Endothelial cell (in vitro differentiated cells): Measurements from ENCODE around the gene TFR2. TPM values are rescaled to one million over a fixed set of nuclear protein-coding genes. Genes with fewer than 3 reads are reported as not detected.

Experiments used
- DNase-seq: peaks from one replicate; pipeline ENCODE4 v3.0.0; 2021; ENCODE audit warnings: low spot score
- H3K27ac Mint-ChIP-seq: one replicate; pipeline ENCODE4 v1.8.0; 2021; ENCODE audit warnings: mixed read lengths, inconsistent platforms; ENCODE audit not compliant: unreplicated experiment
- H3K27me3 Mint-ChIP-seq: one replicate; pipeline ENCODE4 v1.8.0; 2021; ENCODE audit warnings: mild to moderate bottlenecking, moderate library complexity, mixed read lengths, inconsistent platforms; ENCODE audit not compliant: unreplicated experiment
- H3K36me3 Mint-ChIP-seq: one replicate; pipeline ENCODE4 v1.8.0; 2021; ENCODE audit warnings: mild to moderate bottlenecking, low read depth, mixed read lengths, inconsistent platforms; ENCODE audit not compliant: unreplicated experiment
- H3K4me1 Mint-ChIP-seq: one replicate; pipeline ENCODE4 v1.8.0; 2021; ENCODE audit warnings: mild to moderate bottlenecking, mixed read lengths, inconsistent platforms; ENCODE audit not compliant: unreplicated experiment
- H3K4me3 Mint-ChIP-seq: one replicate; pipeline ENCODE4 v1.8.0; 2021; ENCODE audit warnings: mild to moderate bottlenecking, mixed read lengths, inconsistent platforms; ENCODE audit not compliant: unreplicated experiment
- H3K9me3 Mint-ChIP-seq: one replicate; pipeline ENCODE4 v1.8.0; 2021; ENCODE audit warnings: mixed read lengths, inconsistent platforms; ENCODE audit not compliant: unreplicated experiment
- total RNA-seq: library from RNA; stranded (reverse); fragmentation: NEBNext Ultra II Directional; extraction: Animal tissue kit (Norgen Biotek cat#: 25700); gene quantifications from one replicate; pipeline ENCODE4 v1.2.1, GENCODE V29; 2021; ENCODE audit not compliant: unreplicated experiment
- TF ChIP-seq, protein P1 (sequence below): fragments of 200-600 bp; sonication (generic); IDR thresholded peaks from one replicate; pipeline ENCODE4 v1.5.0; 2021; ENCODE audit warnings: antibody characterized with exemption; ENCODE audit not compliant: unreplicated experiment

The TFR2 gene
- total RNA-seq, 1 donor from 2014 or later = 1.0 TPM

- no peak for DNase-seq
- H3K36me3 Mint-ChIP-seq = peaks cover 10% of the 10 kb centered on the region
- H3K27me3 Mint-ChIP-seq = peaks cover 20% of the 10 kb centered on the region
- H3K9me3 Mint-ChIP-seq = no peaks in the 10 kb centered on the region
- TF ChIP-seq, protein P1, sequence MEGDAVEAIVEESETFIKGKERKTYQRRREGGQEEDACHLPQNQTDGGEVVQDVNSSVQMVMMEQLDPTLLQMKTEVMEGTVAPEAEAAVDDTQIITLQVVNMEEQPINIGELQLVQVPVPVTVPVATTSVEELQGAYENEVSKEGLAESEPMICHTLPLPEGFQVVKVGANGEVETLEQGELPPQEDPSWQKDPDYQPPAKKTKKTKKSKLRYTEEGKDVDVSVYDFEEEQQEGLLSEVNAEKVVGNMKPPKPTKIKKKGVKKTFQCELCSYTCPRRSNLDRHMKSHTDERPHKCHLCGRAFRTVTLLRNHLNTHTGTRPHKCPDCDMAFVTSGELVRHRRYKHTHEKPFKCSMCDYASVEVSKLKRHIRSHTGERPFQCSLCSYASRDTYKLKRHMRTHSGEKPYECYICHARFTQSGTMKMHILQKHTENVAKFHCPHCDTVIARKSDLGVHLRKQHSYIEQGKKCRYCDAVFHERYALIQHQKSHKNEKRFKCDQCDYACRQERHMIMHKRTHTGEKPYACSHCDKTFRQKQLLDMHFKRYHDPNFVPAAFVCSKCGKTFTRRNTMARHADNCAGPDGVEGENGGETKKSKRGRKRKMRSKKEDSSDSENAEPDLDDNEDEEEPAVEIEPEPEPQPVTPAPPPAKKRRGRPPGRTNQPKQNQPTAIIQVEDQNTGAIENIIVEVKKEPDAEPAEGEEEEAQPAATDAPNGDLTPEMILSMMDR = no peak
- peaks cover 26% of the 10 kb centered on the region for H3K4me1 Mint-ChIP-seq
- H3K27ac Mint-ChIP-seq = peak overlapping the region; percentile 42
- peak overlapping the region; percentile 65 for H3K4me3 Mint-ChIP-seq
Measured at GRCh38 chr7:100582650-100583049, 58.7 kb downstream of the TFR2 start.

DNA sequence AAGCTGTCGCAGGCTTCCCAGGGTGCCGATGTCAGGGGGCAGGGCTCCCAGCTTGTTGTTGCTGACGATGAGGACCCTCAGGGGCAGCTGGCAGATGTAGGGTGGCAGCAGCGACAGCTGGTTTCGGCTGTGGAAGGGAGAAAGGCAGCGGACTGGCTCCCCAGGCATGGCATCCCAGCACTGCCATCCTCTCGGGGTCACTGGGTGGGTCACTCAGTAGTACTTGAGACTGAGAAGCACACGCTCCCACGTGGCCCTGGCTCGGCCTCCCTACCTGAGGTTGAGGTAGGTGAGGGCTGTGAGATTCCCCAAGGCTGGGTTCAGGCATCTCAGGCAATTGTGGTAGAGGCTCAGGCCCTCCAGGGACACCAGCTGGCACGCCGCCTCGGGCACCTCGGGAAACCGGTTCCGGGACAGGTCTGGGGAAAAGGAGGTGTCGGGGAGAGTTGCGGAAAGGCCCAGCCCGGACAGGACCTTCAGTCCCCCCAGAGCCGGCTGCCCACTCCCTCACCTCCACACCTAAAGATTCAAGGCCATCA is 59.2 kb downstream of the TFR2 start:
- Mint-ChIP-seq H3K4me1 (peaks cover 26% of the 10 kb centered on the region), H3K9me3 (no peaks in the 10 kb centered on the region), H3K36me3 (peaks cover 10% of the 10 kb centered on the region), H3K27me3 (peaks cover 19% of the 10 kb centered on the region), H3K27ac (peak overlapping the region; percentile 42), H3K4me3 (peak overlapping the region; percentile 65)
- TF ChIP-seq, protein P1 = no peak
- no peak for DNase-seq

GRCh38 chr7:100580466-100581283 is 60.7 kb downstream of the TFR2 start:
- Mint-ChIP-seq H3K36me3 (peaks cover 14% of the 10 kb centered on the region), H3K4me1 (peaks cover 26% of the 10 kb centered on the region), H3K27ac (no peak overlapping the region), H3K4me3 (no peak overlapping the region), H3K27me3 (peaks cover 18% of the 10 kb centered on the region), H3K9me3 (no peaks in the 10 kb centered on the region)
- no peak for DNase-seq
- TF ChIP-seq, protein P1 = no peak

DNA sequence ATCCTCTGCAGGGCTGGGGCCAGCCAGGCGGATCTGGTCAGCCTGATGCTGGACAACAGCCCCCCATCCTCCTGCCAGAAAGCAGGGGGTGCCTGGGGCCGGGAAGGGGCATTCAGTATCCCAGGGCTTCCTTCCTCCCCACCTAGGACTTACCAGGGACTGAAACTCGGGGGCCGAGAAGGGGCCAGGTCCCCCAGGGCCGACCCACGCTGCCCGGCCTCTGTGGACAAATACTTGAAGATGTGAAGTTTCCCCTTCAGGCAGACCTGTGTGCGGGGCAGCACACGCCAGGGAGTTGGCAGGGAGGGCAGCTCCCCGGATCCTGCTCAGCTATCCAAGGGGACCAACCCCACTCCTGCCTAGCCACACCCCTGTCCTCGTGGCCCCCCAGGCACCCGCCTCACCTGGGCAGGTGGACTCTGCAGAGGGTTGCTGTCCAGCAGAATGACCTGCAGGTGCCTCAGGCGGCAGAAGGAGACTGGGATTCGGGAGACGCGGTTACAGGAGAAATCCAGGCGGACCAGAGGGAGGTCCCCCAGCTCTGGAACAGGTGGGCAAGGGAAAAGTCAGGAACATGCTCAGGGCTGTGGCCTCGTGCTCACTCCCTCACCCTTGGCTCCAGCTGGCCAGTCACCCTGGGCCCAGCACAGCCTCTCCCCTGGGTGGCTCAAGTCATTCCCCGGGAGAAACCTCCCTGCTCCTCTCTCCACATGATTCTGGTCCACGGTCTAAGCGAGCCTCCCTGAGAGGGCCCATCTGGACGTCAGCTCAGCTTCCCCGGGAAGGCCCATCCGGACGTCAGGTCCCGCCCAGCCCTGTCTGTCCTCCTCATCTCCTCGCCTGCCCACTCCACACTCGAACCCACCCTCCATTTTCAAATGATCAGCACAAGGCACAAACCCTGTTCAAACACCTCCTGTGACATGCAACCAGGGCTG is 62.8 kb downstream of the TFR2 start:
- Mint-ChIP-seq H3K4me1 (peaks cover 12% of the 10 kb centered on the region), H3K27me3 (peaks cover 19% of the 10 kb centered on the region), H3K36me3 (peaks cover 8% of the 10 kb centered on the region), H3K9me3 (no peaks in the 10 kb centered on the region), H3K4me3 (no peak overlapping the region), H3K27ac (peak overlapping the region; percentile 24)
- TF ChIP-seq, protein P1 = no peak
- DNase-seq = no peak
